B cell (primary cell): ENCODE data around the gene GGT6. TPM values are rescaled to one million over a fixed set of nuclear protein-coding genes. Genes with fewer than 3 reads are reported as not detected.

Experiments used
- ATAC-seq: fragments of 200-7000 bp; cut with Tn5 transposase; one replicate; pipeline ENCODE4 v1.10.0; 2021; ENCODE audit warnings: low read depth, mild to moderate bottlenecking, moderate number of reproducible peaks, moderate library complexity
- CTCF ChIA-PET: fragments of 350-600 bp; sonication (Branson Sonifier 250); formaldehyde crosslinking; loops from one replicate; lab custom pipeline; 2021; ENCODE audit warnings: antibody characterized with exemption, inconsistent platforms; lab: Charles Lee
- POLR2A ChIA-PET: fragments of 350-600 bp; sonication (Branson Sonifier 250); formaldehyde crosslinking; loops from one replicate; lab custom pipeline; 2021; ENCODE audit warnings: antibody characterized with exemption; lab: Charles Lee
- DNase-seq: peaks from one replicate; pipeline ENCODE4 v3.0.0; 2013
- H2AFZ ChIP-seq: 2 replicates; pipeline ENCODE4 v1.6.1; 2012; ENCODE audit warnings: mild to moderate bottlenecking, low read depth, low read length; ENCODE audit not compliant: insufficient read depth, poor library complexity, severe bottlenecking
- H3K27ac ChIP-seq, 2 donors: 1 replicate in 1 of 2; 2 replicates in 1 of 2; pipeline ENCODE4 v1.5.1; 2012 to 2013; ENCODE audit warnings: low read length in 2 of 2, mild to moderate bottlenecking in 2 of 2, moderate library complexity in 1 of 2
- H3K27me3 ChIP-seq, 4 experiments: fragments of 200-600 bp in 1 of 4; sonication (generic) in 1 of 4; replicated peaks in 1 of 4; 1 replicate in 2 of 4; 2 replicates in 2 of 4; pipeline versions ENCODE4 v1.6.1 to v1.7.0; 2013 to 2016; ENCODE audit warnings: low read length in 3 of 4, mild to moderate bottlenecking in 2 of 4, mixed read lengths in 1 of 4, moderate library complexity in 1 of 4; ENCODE audit not compliant: insufficient read depth in 4 of 4, control insufficient read depth in 3 of 4; ENCODE audit errors: control extremely low read depth in 1 of 4
- H3K36me3 ChIP-seq, 2 experiments: replicated peaks in 1 of 2; 1 replicate in 1 of 2; 2 replicates in 1 of 2; pipeline versions ENCODE4 v1.6.1 to v1.7.1; 2013; ENCODE audit warnings: low read length in 1 of 2; ENCODE audit not compliant: insufficient read depth in 2 of 2, control insufficient read depth in 1 of 2; ENCODE audit errors: control extremely low read depth in 1 of 2, extremely low read depth in 1 of 2
- H3K4me1 ChIP-seq, 2 donors: fragments of 200-600 bp in 1 of 2; sonication (generic) in 1 of 2; 1 replicate in 1 of 2; 2 replicates in 1 of 2; pipeline versions ENCODE4 v1.5.1 to v1.6.1; 2013 to 2017; ENCODE audit warnings: low read length in 2 of 2; ENCODE audit not compliant: control insufficient read depth in 2 of 2, insufficient read depth in 2 of 2
- H3K4me2 ChIP-seq: replicated peaks from 2 replicates; pipeline ENCODE3; 2012; ENCODE audit warnings: mild to moderate bottlenecking, low read depth, low read length; ENCODE audit not compliant: poor library complexity, severe bottlenecking
- H3K4me3 ChIP-seq, 5 experiments: fragments of 200-600 bp in 1 of 5; sonication (generic) in 1 of 5; 1 replicate in 3 of 5; 2 replicates in 2 of 5; pipeline versions ENCODE4 v1.5.1 to v1.7.0; 2011 to 2016; ENCODE audit warnings: low read length in 4 of 5, mild to moderate bottlenecking in 4 of 5, low read depth in 2 of 5, control low read depth in 1 of 5, moderate library complexity in 1 of 5; ENCODE audit not compliant: insufficient read depth in 1 of 5; ENCODE audit errors: control extremely low read depth in 1 of 5, extremely low read depth in 1 of 5
- H3K79me2 ChIP-seq: fragments of 200-600 bp; sonication (generic); one replicate; pipeline ENCODE4 v1.6.0; 2016; ENCODE audit warnings: low read length; ENCODE audit not compliant: control insufficient read depth, insufficient read depth
- H3K9ac ChIP-seq: fragments of 200-600 bp; sonication (generic); 2 replicates; pipeline ENCODE4 v1.6.1; 2017; ENCODE audit warnings: mild to moderate bottlenecking, low read length, moderate library complexity
- H3K9me3 ChIP-seq, 3 donors: one replicate each; pipeline versions ENCODE4 v1.6.1 to v1.7.1; 2013; ENCODE audit warnings: low read length in 2 of 3; ENCODE audit not compliant: control insufficient read depth in 2 of 3, insufficient read depth in 1 of 3; ENCODE audit errors: control extremely low read depth in 1 of 3
- H4K20me1 ChIP-seq: 2 replicates; pipeline ENCODE4 v1.6.0; 2012; ENCODE audit warnings: mild to moderate bottlenecking, low read length; ENCODE audit not compliant: insufficient read depth, control insufficient read depth, poor library complexity, severe bottlenecking
- H3K27ac Mint-ChIP-seq: one replicate; pipeline ENCODE4 v1.8.0; 2021; ENCODE audit warnings: mixed read lengths
- H3K27me3 Mint-ChIP-seq: one replicate; pipeline ENCODE4 v1.8.0; 2021; ENCODE audit warnings: mixed read lengths
- H3K4me1 Mint-ChIP-seq: one replicate; pipeline ENCODE4 v1.8.0; 2021; ENCODE audit warnings: mixed read lengths
- H3K4me3 Mint-ChIP-seq: one replicate; pipeline ENCODE4 v1.8.0; 2021; ENCODE audit warnings: mixed read lengths
- H3K9me3 Mint-ChIP-seq: one replicate; pipeline ENCODE4 v1.8.0; 2022; ENCODE audit warnings: mixed read lengths; ENCODE audit not compliant: insufficient read depth
- CTCF ChIP-seq: fragments of 200-600 bp; IDR thresholded peaks from one replicate; pipeline ENCODE4 v1.8.0; 2022; ENCODE audit warnings: antibody characterized with exemption, mild to moderate bottlenecking
- EZH2 ChIP-seq: IDR thresholded peaks from 2 replicates; pipeline ENCODE4 v1.6.1; 2012; ENCODE audit warnings: borderline replicate concordance, low read depth, mild to moderate bottlenecking, moderate library complexity, low read length; ENCODE audit not compliant: insufficient read depth, poor library complexity, severe bottlenecking
- WGBS: methylation state at CpG from one replicate; pipeline ENCODE4 v1.1.5; 2013; ENCODE audit warnings: missing lambda C conversion rate; ENCODE audit not compliant: insufficient coverage; 5-methylcytosine and 5-hydroxymethylcytosine counted together
- intact Hi-C: fragments of 100-400 bp; cut with micrococcal nuclease; formaldehyde crosslinking; loops from one replicate; pipeline ENCODE4 v1.10.0; 2022
- polyA plus RNA-seq: library from polyadenylated mRNA; depleted of rRNA; stranded (reverse); fragments of >200 nt; gene quantifications from 2 replicates; pipeline ENCODE4 v1.2.3, GENCODE V29; 2012
- total RNA-seq, 2 donors: library from RNA; stranded (reverse); fragments of 120-200 nt in 1 of 2; gene quantifications; 1 replicate in 1 of 2; 2 replicates in 1 of 2; pipeline versions ENCODE4 v1.2.3 to v1.2.4, GENCODE V29; 2013 to 2022

The GGT6 gene
- total and polyA plus RNA-seq, 2 donors (not counting 1 experiment from before 2014, with no cell fraction given), result not detected

GRCh38 chr17:4541328-4542002, 18.9 kb downstream of the GGT6 start:
- H3K36me3 ChIP-seq, result peaks cover 0 to 61% of the 10 kb centered on the region in 2 experiments
- no peaks in the 10 kb centered on the region for H3K79me2 ChIP-seq

More at GRCh38 chr17:4541328-4542002, 18.9 kb downstream of the GGT6 start:
- no peak for ATAC-seq
- Histone ChIP-seq H3K4me3 (no peak overlapping the region), H3K27me3 (no peaks in the 10 kb centered on the region), H4K20me1 (no peaks in the 10 kb centered on the region), H3K9me3 (no peaks in the 10 kb centered on the region), H3K27ac (no peak overlapping the region), H3K4me2 (no peak overlapping the region), H3K9ac (no peak overlapping the region), H2AFZ (no peak overlapping the region), H3K4me1 (peaks cover 0 to 2% of the 10 kb centered on the region in 2 donors)
- H3K4me1 Mint-ChIP-seq, result no peaks in the 10 kb centered on the region
- no peak for DNase-seq
- ChIA-PET POLR2A (no interaction called here), CTCF (no interaction called here)
- TF ChIP-seq CTCF, result no peak
- TF ChIP-seq EZH2, result no peak
- intact Hi-C loops, result no loop called here
- H3K27me3 Mint-ChIP-seq, result no peaks in the 10 kb centered on the region
- 88% methylated on average over 28 of the region's 29 CpGs for WGBS
- H3K27ac Mint-ChIP-seq, result no peak overlapping the region
- no peak overlapping the region for H3K4me3 Mint-ChIP-seq
- no peaks in the 10 kb centered on the region for H3K9me3 Mint-ChIP-seq
